ENCODE measurements around the gene DPF1. TPM values are rescaled to one million over a fixed set of nuclear protein-coding genes. Genes with fewer than 3 reads are reported as not detected.
A peak's percentile ranks its signal among the peaks of the same experiment; 100 is the strongest.

The DPF1 gene
- total and polyA plus RNA-seq, 2 experiments from 2014 or later, result 1.2 to 2.7 TPM

- Histone ChIP-seq H3K36me3 (replicated peaks; ENCODE audit: insufficient read depth, low read depth) (no peaks in the 10 kb centered on the region), H2AFZ (no peak overlapping the region), H3K9me3 (ENCODE audit: low read depth) (no peaks in the 10 kb centered on the region), H4K20me1 (ENCODE audit: insufficient read depth, poor library complexity, severe bottlenecking) (no peaks in the 10 kb centered on the region), H3K4me2 (peak overlapping the region; percentile 78), H3K4me3 (no peak overlapping the region), H3K27me3 (no peaks in the 10 kb centered on the region), H3K4me1 (ENCODE audit: insufficient read depth) (peaks cover 27% of the 10 kb centered on the region), H3K79me2 (no peaks in the 10 kb centered on the region), H3K9me2 (replicated peaks; ENCODE audit: insufficient read depth) (no peaks in the 10 kb centered on the region), H3K27ac (peak overlapping the region; percentile 93)
- TF ChIP-seq EZH2phosphoT487 (IDR thresholded peaks at IDR 0.05; ENCODE audit: low read depth, severe bottlenecking, unreplicated experiment) (no peak), EZH2 (IDR thresholded peaks at IDR 0.05; ENCODE audit: borderline replicate concordance) (no peak)
- TF ChIP-seq, protein P1, sequence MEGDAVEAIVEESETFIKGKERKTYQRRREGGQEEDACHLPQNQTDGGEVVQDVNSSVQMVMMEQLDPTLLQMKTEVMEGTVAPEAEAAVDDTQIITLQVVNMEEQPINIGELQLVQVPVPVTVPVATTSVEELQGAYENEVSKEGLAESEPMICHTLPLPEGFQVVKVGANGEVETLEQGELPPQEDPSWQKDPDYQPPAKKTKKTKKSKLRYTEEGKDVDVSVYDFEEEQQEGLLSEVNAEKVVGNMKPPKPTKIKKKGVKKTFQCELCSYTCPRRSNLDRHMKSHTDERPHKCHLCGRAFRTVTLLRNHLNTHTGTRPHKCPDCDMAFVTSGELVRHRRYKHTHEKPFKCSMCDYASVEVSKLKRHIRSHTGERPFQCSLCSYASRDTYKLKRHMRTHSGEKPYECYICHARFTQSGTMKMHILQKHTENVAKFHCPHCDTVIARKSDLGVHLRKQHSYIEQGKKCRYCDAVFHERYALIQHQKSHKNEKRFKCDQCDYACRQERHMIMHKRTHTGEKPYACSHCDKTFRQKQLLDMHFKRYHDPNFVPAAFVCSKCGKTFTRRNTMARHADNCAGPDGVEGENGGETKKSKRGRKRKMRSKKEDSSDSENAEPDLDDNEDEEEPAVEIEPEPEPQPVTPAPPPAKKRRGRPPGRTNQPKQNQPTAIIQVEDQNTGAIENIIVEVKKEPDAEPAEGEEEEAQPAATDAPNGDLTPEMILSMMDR (IDR thresholded peaks at IDR 0.05; ENCODE audit: poor library complexity), result no peak
- no peak for DNase-seq (ENCODE audit: low spot score)
- WGBS (ENCODE audit: low lambda C conversion rate, missing lambda C conversion rate), result 50% methylated on average over 1 of the region's 15 CpGs
Measured at GRCh38 chr19:38211766-38212165, 12.3 kb downstream of the DPF1 start.

DNA sequence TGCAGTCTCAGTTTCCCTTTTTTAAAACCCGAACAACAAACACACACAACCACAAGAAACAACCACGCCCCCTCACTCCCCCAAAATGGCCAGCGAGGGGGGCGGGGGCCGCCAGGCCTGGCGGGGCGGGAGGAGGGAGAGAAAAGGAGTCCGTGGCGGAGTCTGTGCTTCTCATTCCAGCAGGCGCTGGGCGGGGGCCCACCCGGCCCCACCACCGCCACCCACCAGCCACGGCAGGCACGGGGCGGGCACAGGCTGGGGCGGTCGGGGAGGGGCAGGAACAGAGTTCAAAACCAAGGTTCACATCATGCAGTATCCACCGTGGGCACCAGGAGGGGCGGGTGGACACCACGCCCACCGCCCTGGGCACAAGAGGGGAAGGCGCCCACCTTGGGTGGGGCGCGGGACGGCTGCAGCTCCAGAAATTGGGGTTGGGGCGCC lies 12.9 kb downstream of the DPF1 start:
- no peaks in the 10 kb centered on the region for H3K79me2 ChIP-seq
- H3K4me3 ChIP-seq, result peak overlapping the region; percentile 2
- TF ChIP-seq EZH2 (IDR thresholded peaks at IDR 0.05; ENCODE audit: borderline replicate concordance), result no peak
- TF ChIP-seq, protein P1 (IDR thresholded peaks at IDR 0.05; ENCODE audit: poor library complexity), result no peak
- no peak for TF ChIP-seq EZH2phosphoT487 (IDR thresholded peaks at IDR 0.05; ENCODE audit: low read depth, severe bottlenecking, unreplicated experiment)
- no peaks in the 10 kb centered on the region for H3K27me3 ChIP-seq
- DNase-seq (ENCODE audit: low spot score), result peak; percentile 70
- H3K4me2 ChIP-seq, result peak overlapping the region; percentile 78
- H3K4me1 ChIP-seq (ENCODE audit: insufficient read depth), result peaks cover 27% of the 10 kb centered on the region
- no peaks in the 10 kb centered on the region for H4K20me1 ChIP-seq (ENCODE audit: insufficient read depth, poor library complexity, severe bottlenecking)
- no peaks in the 10 kb centered on the region for H3K36me3 ChIP-seq (replicated peaks; ENCODE audit: insufficient read depth, low read depth)
- H3K9me3 ChIP-seq (ENCODE audit: low read depth), result no peaks in the 10 kb centered on the region
- WGBS (ENCODE audit: low lambda C conversion rate, missing lambda C conversion rate), result 7% methylated on average over 9 of the region's 27 CpGs
- H2AFZ ChIP-seq, result peak overlapping the region; percentile 37
- H3K9me2 ChIP-seq (replicated peaks; ENCODE audit: insufficient read depth), result no peaks in the 10 kb centered on the region
- peak overlapping the region; percentile 93 for H3K27ac ChIP-seq

DNA sequence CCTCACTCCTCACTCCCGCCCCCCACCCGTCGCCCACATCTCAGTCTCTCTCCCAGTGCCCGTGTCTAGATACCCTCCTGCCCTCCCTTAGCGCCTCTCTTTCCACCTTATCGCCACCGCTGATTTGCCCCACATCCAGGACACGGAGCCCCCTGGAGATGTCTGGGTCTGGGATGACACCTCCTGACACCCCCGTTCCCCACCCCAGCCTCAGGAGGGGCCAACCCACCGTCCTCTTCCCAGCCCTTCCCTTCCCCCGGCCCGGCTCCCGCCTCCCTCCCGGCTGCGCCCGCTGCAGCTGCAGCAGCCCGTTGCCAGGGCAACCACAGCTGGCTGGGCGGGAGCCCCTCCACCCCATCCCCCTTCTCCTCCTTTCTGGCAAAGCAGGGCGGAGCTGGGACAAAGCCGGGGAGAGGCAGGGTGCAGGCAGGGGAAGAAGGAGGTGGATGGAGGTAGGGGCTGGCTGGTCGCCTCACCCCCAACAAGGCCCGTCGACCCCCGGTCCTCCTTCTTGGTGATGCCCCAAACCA lies 13.5 kb downstream of the DPF1 start:
- Histone ChIP-seq H3K79me2 (no peaks in the 10 kb centered on the region), H3K27me3 (no peaks in the 10 kb centered on the region), H3K4me3 (peak overlapping the region; percentile 2), H2AFZ (no peak overlapping the region), H3K36me3 (replicated peaks; ENCODE audit: insufficient read depth, low read depth) (no peaks in the 10 kb centered on the region), H3K4me1 (ENCODE audit: insufficient read depth) (peaks cover 27% of the 10 kb centered on the region), H3K9me3 (ENCODE audit: low read depth) (no peaks in the 10 kb centered on the region), H3K9me2 (replicated peaks; ENCODE audit: insufficient read depth) (no peaks in the 10 kb centered on the region), H4K20me1 (ENCODE audit: insufficient read depth, poor library complexity, severe bottlenecking) (no peaks in the 10 kb centered on the region), H3K27ac (peak overlapping the region; percentile 93), H3K4me2 (peak overlapping the region; percentile 78)
- 3% methylated on average over 18 of the region's 24 CpGs for WGBS (ENCODE audit: low lambda C conversion rate, missing lambda C conversion rate)
- no peak for TF ChIP-seq EZH2phosphoT487 (IDR thresholded peaks at IDR 0.05; ENCODE audit: low read depth, severe bottlenecking, unreplicated experiment)
- peak; percentile 85 for TF ChIP-seq EZH2 (IDR thresholded peaks at IDR 0.05; ENCODE audit: borderline replicate concordance)
- TF ChIP-seq, protein P1 (IDR thresholded peaks at IDR 0.05; ENCODE audit: poor library complexity), result no peak
- peak; percentile 91 for DNase-seq (ENCODE audit: low spot score)
